Measurements from ENCODE around the gene CTBP1. TPM values are rescaled to one million over a fixed set of nuclear protein-coding genes. Genes with fewer than 3 reads are reported as not detected.

Gene CTBP1
- polyA plus RNA-seq, 1 donor, result 112 TPM

GRCh38 chr4:1211891-1212545 lies 36.9 kb downstream of the CTBP1 start:
- DNase-seq, result no peak

- DNase-seq, result no peak
Observed at GRCh38 chr4:1211371-1211770, 37.6 kb downstream of the CTBP1 start.

GRCh38 chr4:1210971-1211370 lies 38.0 kb downstream of the CTBP1 start:
- no peak for DNase-seq

GRCh38 chr4:1210241-1210841 lies 38.6 kb downstream of the CTBP1 start:
- DNase-seq, result no peak

- DNase-seq, result peak; percentile 52
Observed at GRCh38 chr4:1209821-1210220, 39.1 kb downstream of the CTBP1 start.

- no peak for DNase-seq
Observed at GRCh38 chr4:1208970-1209704, 39.8 kb downstream of the CTBP1 start.

GRCh38 chr4:1208266-1208961 lies 40.5 kb downstream of the CTBP1 start:
- DNase-seq, result no peak

GRCh38 chr4:1207603-1208265 lies 41.2 kb downstream of the CTBP1 start:
- peak; percentile 68 for DNase-seq

GRCh38 chr4:1207157-1207470 lies 41.8 kb downstream of the CTBP1 start:
- DNase-seq, result no peak

- DNase-seq, result no peak
Observed at GRCh38 chr4:1206299-1207156, 42.4 kb downstream of the CTBP1 start.

GRCh38 chr4:1205586-1206298 lies 43.2 kb downstream of the CTBP1 start:
- DNase-seq, result no peak

GRCh38 chr4:1204828-1205585 lies 43.9 kb downstream of the CTBP1 start:
- DNase-seq, result no peak

- DNase-seq, result no peak
Observed at GRCh38 chr4:1204286-1204827, 44.6 kb downstream of the CTBP1 start.

GRCh38 chr4:1203026-1203616 lies 45.8 kb downstream of the CTBP1 start:
- no peak for DNase-seq

- no peak for DNase-seq
Observed at GRCh38 chr4:1202526-1203011, 46.4 kb downstream of the CTBP1 start.

- DNase-seq, result no peak
Observed at GRCh38 chr4:1201851-1202525, 46.9 kb downstream of the CTBP1 start.

- DNase-seq, result peak; percentile 57
Observed at GRCh38 chr4:1200425-1201035, 48.4 kb downstream of the CTBP1 start.
